Lower lobe of right lung (tissue), 2 donors: ENCODE measurements around the gene NR1H4. TPM values are rescaled to one million over a fixed set of nuclear protein-coding genes. Genes with fewer than 3 reads are reported as not detected.
"Not testable (repeated sequence)": the region's sequence is repeated elsewhere in the genome, so short reads cannot be mapped to it uniquely, and the experiment has no call there.

ENCODE experiments used
- ATAC-seq, 2 donors: fragments of 200-7000 bp; cut with Tn5 transposase; one replicate each; pipeline ENCODE4 v1.9.1; 2020 to 2022; ENCODE audit warnings: mild to moderate bottlenecking in 2 of 2, moderate library complexity in 2 of 2
- DNase-seq: peaks from one replicate; pipeline ENCODE4 v3.0.0-alpha.2; 2020
- H3K27ac ChIP-seq: fragments of 200-600 bp; one replicate; pipeline ENCODE4 v1.8.0; 2022
- H3K27me3 ChIP-seq: fragments of 200-600 bp; one replicate; pipeline ENCODE4 v1.8.0; 2022; ENCODE audit warnings: low read depth
- H3K36me3 ChIP-seq: fragments of 200-600 bp; one replicate; pipeline ENCODE4 v1.8.0; 2022; ENCODE audit warnings: mild to moderate bottlenecking
- H3K4me1 ChIP-seq: fragments of 200-600 bp; one replicate; pipeline ENCODE4 v1.8.0; 2022
- H3K4me3 ChIP-seq: fragments of 200-600 bp; one replicate; pipeline ENCODE4 v1.8.0; 2022; ENCODE audit warnings: mild to moderate bottlenecking
- H3K9me3 ChIP-seq: fragments of 200-600 bp; one replicate; pipeline ENCODE4 v1.8.0; 2022
- CTCF ChIP-seq: fragments of 200-600 bp; IDR thresholded peaks from one replicate; pipeline ENCODE4 v1.8.0; 2022; ENCODE audit warnings: antibody characterized with exemption, mild to moderate bottlenecking
- intact Hi-C: fragments of 100-400 bp; cut with DNase I; formaldehyde crosslinking; loops from one replicate; pipeline ENCODE4 v1.11.0; 2022
- long read RNA-seq: library from polyadenylated mRNA; unstranded; transcript quantifications from one replicate; pipeline ENCODE4 v2.0.0, GENCODE V29; 2021
- total RNA-seq: library from RNA; stranded (reverse); fragmentation: NEBNext Ultra II Directional; extraction: Animal tissue kit (Norgen Biotek cat#: 25700); gene quantifications from one replicate; pipeline ENCODE4 v1.2.1, GENCODE V29; 2021
- donor health status: DM: no; HTN: yes; CAD: no; lungs with severe emphysema.

The NR1H4 gene
- not detected for total RNA-seq
- long read RNA-seq = 0 reads

- DNase-seq = no peak
- no peaks in the 10 kb centered on the region for H3K4me1 ChIP-seq
- intact Hi-C loops = no loop called here
- no peaks in the 10 kb centered on the region for H3K27me3 ChIP-seq
- no peaks in the 10 kb centered on the region for H3K36me3 ChIP-seq
- H3K27ac ChIP-seq = no peak within 1 kb of the TSS
- no peaks in the 10 kb centered on the region for H3K9me3 ChIP-seq
- no peak for TF ChIP-seq CTCF
- peak in 1 of 2 donors; percentile 27 for ATAC-seq
- no peak within 1 kb of the TSS for H3K4me3 ChIP-seq
These were observed at the start of gene NR1H4 for GRCh38 chr12:100473716-100474150. TSS of gene NR1H4 (plus strand) at chr12:100473866. CDS start at chr12:100493324, 19,458 bp downstream.

- TF ChIP-seq CTCF = no peak
- no peak overlapping the region for H3K27ac ChIP-seq
- H3K9me3 ChIP-seq = peaks cover 9% of the 10 kb centered on the region
- no peaks in the 10 kb centered on the region for H3K27me3 ChIP-seq
- ATAC-seq (no peak), DNase-seq (no peak)
- no peaks in the 10 kb centered on the region for H3K4me1 ChIP-seq
- H3K36me3 ChIP-seq = no peaks in the 10 kb centered on the region
- intact Hi-C loops = no loop called here
- no peak overlapping the region for H3K4me3 ChIP-seq
These were observed 47.5 kb upstream of the NR1H4 start for GRCh38 chr12:100426145-100426544.

GRCh38 chr12:100427078-100427477, 46.6 kb upstream of the NR1H4 start:
- TF ChIP-seq CTCF = no peak
- Histone ChIP-seq H3K27me3 (no peaks in the 10 kb centered on the region), H3K4me3 (no peak overlapping the region), H3K36me3 (no peaks in the 10 kb centered on the region), H3K27ac (no peak overlapping the region), H3K4me1 (no peaks in the 10 kb centered on the region), H3K9me3 (peaks cover 9% of the 10 kb centered on the region)
- DNase-seq (no peak), ATAC-seq (no peak)
- intact Hi-C loops = no loop called here

GRCh38 chr12:100430251-100430650, 43.4 kb upstream of the NR1H4 start:
- H3K4me1 ChIP-seq, ATAC-seq, DNase-seq, H3K9me3 ChIP-seq, intact Hi-C loops, H3K27ac ChIP-seq, H3K27me3 ChIP-seq, H3K36me3 ChIP-seq, H3K4me3 ChIP-seq: not testable (repeated sequence)

- intact Hi-C loops = no loop called here
- Histone ChIP-seq H3K4me1 (no peaks in the 10 kb centered on the region), H3K27me3 (no peaks in the 10 kb centered on the region), H3K27ac (no peak overlapping the region), H3K36me3 (no peaks in the 10 kb centered on the region), H3K9me3 (no peaks in the 10 kb centered on the region), H3K4me3 (no peak overlapping the region)
- TF ChIP-seq CTCF = no peak
- DNase-seq (no peak), ATAC-seq (no peak)
These were observed 40.0 kb upstream of the NR1H4 start for GRCh38 chr12:100433701-100434100.

- H3K36me3 ChIP-seq = no peaks in the 10 kb centered on the region
- no peaks in the 10 kb centered on the region for H3K9me3 ChIP-seq
- no peak overlapping the region for H3K4me3 ChIP-seq
- ATAC-seq (no peak), DNase-seq (no peak)
- intact Hi-C loops = no loop called here
- H3K4me1 ChIP-seq = no peaks in the 10 kb centered on the region
- TF ChIP-seq CTCF = no peak
- no peaks in the 10 kb centered on the region for H3K27me3 ChIP-seq
- H3K27ac ChIP-seq = no peak overlapping the region
These were observed 39.5 kb upstream of the NR1H4 start for GRCh38 chr12:100434177-100434576.
